H1 (cell line): ENCODE data around the gene DDX4. TPM values are rescaled to one million over a fixed set of nuclear protein-coding genes. Genes with fewer than 3 reads are reported as not detected.

Source experiments
- CTCF ChIA-PET: fragments of 300-600 bp; sonication (Branson Sonifier 250); formaldehyde crosslinking; loops from one replicate; lab custom pipeline; 2021; ENCODE audit not compliant: partially characterized antibody; lab: Charles Lee
- POLR2A ChIA-PET: fragments of 300-600 bp; sonication (Branson Sonifier 250); formaldehyde crosslinking; loops from one replicate; lab custom pipeline; 2021; ENCODE audit warnings: inconsistent platforms; ENCODE audit not compliant: partially characterized antibody; lab: Charles Lee
- DNase-seq, 2 experiments: peaks; one replicate each; pipeline versions ENCODE4 v3.0.0 to v3.0.0-alpha.2; 2010 to 2022; ENCODE audit warnings: low spot score in 2 of 2, low read depth in 1 of 2, mixed read lengths in 1 of 2
- FAIRE-seq: peaks from 2 replicates; lab custom pipeline; 2011; peaks lifted over from hg19 to GRCh38; lab: Jason Lieb, UNC
- H2AFZ ChIP-seq: 2 replicates; pipeline ENCODE4 v1.8.1; 2012; ENCODE audit warnings: low read length, inconsistent platforms
- H2AK5ac ChIP-seq: 2 replicates; pipeline ENCODE4 v1.6.1; 2013; ENCODE audit warnings: low read depth, low read length
- H2BK120ac ChIP-seq: replicated peaks from 2 replicates; pipeline ENCODE3; 2013; ENCODE audit warnings: low read depth, low read length, inconsistent platforms
- H2BK12ac ChIP-seq: 2 replicates; pipeline ENCODE4 v1.6.1; 2013; ENCODE audit warnings: low read depth, low read length
- H2BK15ac ChIP-seq: 2 replicates; pipeline ENCODE4 v1.6.1; 2013; ENCODE audit warnings: low read length
- H2BK20ac ChIP-seq: 2 replicates; pipeline ENCODE4 v1.6.1; 2013; ENCODE audit warnings: low read length
- H2BK5ac ChIP-seq: 2 replicates; pipeline ENCODE4 v1.6.1; 2013; ENCODE audit warnings: low read depth, low read length
- H3K14ac ChIP-seq: 2 replicates; pipeline ENCODE4 v1.6.1; 2013; ENCODE audit warnings: inconsistent platforms; ENCODE audit not compliant: insufficient read length
- H3K18ac ChIP-seq: 2 replicates; pipeline ENCODE4 v1.6.1; 2013; ENCODE audit warnings: low read length; ENCODE audit errors: extremely low read depth
- H3K23ac ChIP-seq: 2 replicates; pipeline ENCODE4 v1.6.1; 2013; ENCODE audit warnings: inconsistent platforms; ENCODE audit not compliant: insufficient read length
- H3K23me2 ChIP-seq: 2 replicates; pipeline ENCODE4 v1.6.1; 2013; ENCODE audit warnings: low read depth, low read length
- H3K27ac ChIP-seq: 2 replicates; pipeline ENCODE4 v1.6.1; 2011; ENCODE audit warnings: low read depth, low read length, inconsistent platforms
- H3K27me3 ChIP-seq, 4 experiments: replicated peaks in 1 of 4; 1 replicate in 1 of 4; 2 replicates in 3 of 4; pipeline versions ENCODE4 v1.6.1 to v1.8.1; 2011 to 2013; ENCODE audit warnings: low read length in 3 of 4, mild to moderate bottlenecking in 3 of 4, inconsistent platforms in 2 of 4, mixed read lengths in 2 of 4, moderate library complexity in 1 of 4; ENCODE audit not compliant: control insufficient read depth in 3 of 4, insufficient read depth in 3 of 4; ENCODE audit errors: extremely low read depth in 1 of 4
- H3K36me3 ChIP-seq, 4 experiments: 2 replicates each; pipeline versions ENCODE4 v1.6.1 to v1.8.1; 2011 to 2013; ENCODE audit warnings: mild to moderate bottlenecking in 4 of 4, low read length in 3 of 4, moderate library complexity in 2 of 4, control low read depth in 1 of 4, inconsistent platforms in 1 of 4; ENCODE audit not compliant: insufficient read depth in 4 of 4, control insufficient read depth in 2 of 4
- H3K4ac ChIP-seq: replicated peaks from 2 replicates; pipeline ENCODE3; 2013; ENCODE audit warnings: low read length, low read depth, mixed read lengths, inconsistent platforms; ENCODE audit not compliant: insufficient read length
- H3K4me1 ChIP-seq, 4 experiments: replicated peaks in 1 of 4; 1 replicate in 1 of 4; 2 replicates in 3 of 4; pipeline versions ENCODE4 v1.6.1 to v1.8.1; 2011 to 2013; ENCODE audit warnings: low read length in 3 of 4, inconsistent platforms in 2 of 4, mixed read lengths in 1 of 4; ENCODE audit not compliant: insufficient read depth in 4 of 4, control insufficient read depth in 3 of 4
- H3K4me2 ChIP-seq, 2 experiments: 2 replicates each; pipeline versions ENCODE4 v1.6.1 to v1.8.1; 2011 to 2013; ENCODE audit warnings: low read depth in 2 of 2, low read length in 2 of 2, control low read depth in 1 of 2, inconsistent platforms in 1 of 2, mild to moderate bottlenecking in 1 of 2; ENCODE audit not compliant: insufficient read depth in 1 of 2
- H3K4me3 ChIP-seq, 4 experiments: fragments of 200-600, 300-600 bp in 1 of 4; sonication (generic), shearing (Covaris generic), sonication (Bioruptor Twin) in 1 of 4; 2 replicates each; pipeline versions ENCODE4 v1.5.1 to v1.8.1; 2011 to 2016; ENCODE audit warnings: low read length in 4 of 4, low read depth in 3 of 4, control low read depth in 2 of 4, inconsistent platforms in 2 of 4, mild to moderate bottlenecking in 2 of 4, mixed read lengths in 1 of 4, moderate library complexity in 1 of 4; ENCODE audit not compliant: insufficient read depth in 2 of 4; ENCODE audit errors: extremely low read depth in 1 of 4
- H3K56ac ChIP-seq: replicated peaks from 2 replicates; pipeline ENCODE3; 2013; ENCODE audit warnings: low read depth, mild to moderate bottlenecking, mixed read lengths, low read length, inconsistent platforms; ENCODE audit not compliant: insufficient read length
- H3K79me1 ChIP-seq: 2 replicates; pipeline ENCODE4 v1.6.1; 2013; ENCODE audit warnings: low read depth, low read length, control low read depth
- H3K79me2 ChIP-seq, 2 experiments: 2 replicates each; pipeline versions ENCODE4 v1.6.1 to v1.8.1; 2012 to 2013; ENCODE audit warnings: low read length in 2 of 2, mild to moderate bottlenecking in 2 of 2, inconsistent platforms in 1 of 2; ENCODE audit not compliant: insufficient read depth in 2 of 2, control insufficient read depth in 1 of 2
- H3K9ac ChIP-seq, 4 experiments: replicated peaks in 1 of 4; 1 replicate in 1 of 4; 2 replicates in 3 of 4; pipeline versions ENCODE4 v1.6.1 to v1.8.1; 2011 to 2013; ENCODE audit warnings: low read depth in 3 of 4, low read length in 3 of 4, control low read depth in 2 of 4, mild to moderate bottlenecking in 2 of 4, moderate library complexity in 2 of 4, inconsistent platforms in 1 of 4; ENCODE audit errors: extremely low read depth in 1 of 4
- H3K9me3 ChIP-seq, 2 experiments: 2 replicates each; pipeline versions ENCODE4 v1.6.1 to v1.8.1; 2012 to 2013; ENCODE audit warnings: mild to moderate bottlenecking in 2 of 2, moderate library complexity in 2 of 2, control low read depth in 1 of 2, inconsistent platforms in 1 of 2, low read depth in 1 of 2, low read length in 1 of 2, mixed read lengths in 1 of 2; ENCODE audit not compliant: insufficient read depth in 2 of 2
- H4K20me1 ChIP-seq, 2 experiments: replicated peaks in 1 of 2; 2 replicates each; pipeline versions ENCODE3 to v1.8.1; 2011 to 2013; ENCODE audit warnings: inconsistent platforms in 2 of 2, low read length in 2 of 2, mild to moderate bottlenecking in 1 of 2; ENCODE audit not compliant: insufficient read depth in 2 of 2, control insufficient read depth in 1 of 2
- H4K5ac ChIP-seq: 2 replicates; pipeline ENCODE4 v1.6.1; 2013; ENCODE audit warnings: low read length, low read depth, mixed read lengths, inconsistent platforms; ENCODE audit not compliant: insufficient read length
- H4K8ac ChIP-seq: 2 replicates; pipeline ENCODE4 v1.8.0; 2013; ENCODE audit warnings: mild to moderate bottlenecking, moderate library complexity, low read length, inconsistent platforms; ENCODE audit not compliant: insufficient read depth; ENCODE audit errors: extremely low read depth
- H4K91ac ChIP-seq: replicated peaks from 2 replicates; pipeline ENCODE3; 2013; ENCODE audit warnings: low read length, mixed read lengths, inconsistent platforms; ENCODE audit not compliant: insufficient read length
- CHD1 ChIP-seq: IDR thresholded peaks from 2 replicates; pipeline ENCODE4 v1.6.1; 2012; ENCODE audit warnings: low read depth, low read length, improper control_type of control experiment
- GABPA ChIP-seq: IDR thresholded peaks from 2 replicates; pipeline ENCODE4 v1.6.1; 2011; ENCODE audit warnings: mild to moderate bottlenecking, low read length, moderate library complexity, borderline replicate concordance; ENCODE audit not compliant: insufficient read depth
- KDM1A ChIP-seq: fragments of 200-600, 300-600 bp; sonication (generic); IDR thresholded peaks from 2 replicates; pipeline ENCODE4 v1.7.1; 2016; ENCODE audit warnings: mild to moderate bottlenecking, low read length, borderline replicate concordance
- POLR2A ChIP-seq, 2 experiments: IDR thresholded peaks; 1 replicate in 1 of 2; 2 replicates in 1 of 2; pipeline ENCODE4 v1.6.1; 2011; ENCODE audit warnings: low read depth in 2 of 2, low read length in 2 of 2, mild to moderate bottlenecking in 2 of 2; ENCODE audit errors: control extremely low read depth in 1 of 2
- RNF2 ChIP-seq: fragments of 200-900, 300-1000 bp; sonication (generic); IDR thresholded peaks from 2 replicates; pipeline ENCODE4 v1.7.1; 2016; ENCODE audit warnings: borderline replicate concordance, low read depth, mild to moderate bottlenecking, antibody characterized with exemption, low read length; ENCODE audit not compliant: poor library complexity, severe bottlenecking; ENCODE audit errors: missing control alignments
- TBP ChIP-seq: IDR thresholded peaks from 2 replicates; pipeline ENCODE4 v1.6.1; 2011; ENCODE audit warnings: low read depth, low read length, improper control_type of control experiment
- ZNF274 ChIP-seq: IDR thresholded peaks from 2 replicates; pipeline ENCODE4 v1.7.0; 2012; ENCODE audit warnings: low read length, borderline replicate concordance; ENCODE audit errors: extremely low read depth
- WGBS, 2 experiments: shearing (Covaris generic) in 1 of 2; methylation state at CpG; one replicate each; pipeline versions ENCODE4 v1.1.6 to v1.1.7; 2013 to 2015; ENCODE audit warnings: low lambda C conversion rate in 2 of 2, mixed read lengths in 2 of 2, inconsistent platforms in 1 of 2, low coverage in 1 of 2, missing lambda C conversion rate in 1 of 2; ENCODE audit not compliant: insufficient replicate concordance in 2 of 2, insufficient coverage in 1 of 2, insufficient read length in 1 of 2; ENCODE audit errors: extremely low coverage in 1 of 2, missing lambda C conversion rate in 1 of 2; 5-methylcytosine and 5-hydroxymethylcytosine counted together
- polyA plus RNA-seq, 7 experiments: library from polyadenylated mRNA; depleted of rRNA in 3 of 7; stranded (reverse) in 5 of 7; unstranded in 2 of 7; fragments of >200 nt in 5 of 7; fragments of 200-250 nt in 2 of 7; gene quantifications; 1 replicate in 5 of 7; 2 replicates in 1 of 7; 4 replicates in 1 of 7; pipeline versions ENCODE4 v1.2.1 to v1.2.3, GENCODE V29; 2011 to 2013; ENCODE audit warnings: missing spikeins in 2 of 7, mixed read lengths in 2 of 7
- total RNA-seq: library from RNA; stranded (reverse); fragmentation: NEBNext Ultra II Directional; extraction: Animal tissue kit (Norgen Biotek cat#: 25700); gene quantifications from 2 replicates; pipeline ENCODE4 v1.2.1, GENCODE V29; 2021
- TF ChIP-seq, protein P1 (sequence below): IDR thresholded peaks from 2 replicates; pipeline ENCODE4 v1.6.1; 2011; ENCODE audit warnings: low read depth, mild to moderate bottlenecking, low read length; ENCODE audit not compliant: insufficient read depth
- TF ChIP-seq, protein P2 (sequence below): IDR thresholded peaks from 2 replicates; pipeline ENCODE4 v1.6.1; 2012; ENCODE audit warnings: low read length, inconsistent platforms

Gene DDX4
- total and polyA plus RNA-seq, 2 of the 8 experiments (the other 6 are each of a cell fraction or from before 2014, with no cell fraction given), result 0.15 TPM; not detected in 1

DNA sequence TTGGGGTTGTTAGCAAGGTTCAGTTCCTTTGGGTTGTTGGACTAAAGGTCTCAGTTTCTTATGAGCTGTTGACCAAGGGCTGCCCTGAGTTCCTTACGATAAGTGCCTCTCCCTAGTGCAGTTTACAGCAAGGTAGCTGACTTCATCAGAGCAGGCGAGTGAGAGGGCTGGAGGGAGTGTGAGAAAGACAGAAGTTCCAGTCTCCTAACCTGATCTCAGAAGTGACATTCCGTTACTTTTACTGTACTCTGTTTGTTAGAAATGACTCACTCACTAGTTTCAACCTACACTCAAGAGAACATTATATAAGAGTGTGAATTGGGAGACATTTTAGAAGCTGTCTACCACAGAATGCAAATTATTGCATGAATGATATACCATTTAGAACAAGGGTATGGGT is 92.1 kb downstream of the DDX4 start:
- Histone ChIP-seq H3K27me3 (no peaks in the 10 kb centered on the region; a peak in 1 of 7 replicates), H3K4ac (no peak overlapping the region), H3K18ac (no peak overlapping the region), H4K5ac (no peak overlapping the region), H3K27ac (no peak overlapping the region), H4K8ac (no peak overlapping the region), H2BK15ac (no peak overlapping the region), H4K20me1 (no peaks in the 10 kb centered on the region), H3K4me3 (no peak overlapping the region), H2BK5ac (no peak overlapping the region), H3K9ac (no peak overlapping the region), H3K4me1 (no peaks in the 10 kb centered on the region), H3K23me2 (no peaks in the 10 kb centered on the region), H3K14ac (no peak overlapping the region), H3K79me2 (no peaks in the 10 kb centered on the region), H2BK20ac (no peak overlapping the region), H3K56ac (no peak overlapping the region), H3K79me1 (no peaks in the 10 kb centered on the region), H2AFZ (no peak overlapping the region), H4K91ac (no peak overlapping the region), H3K9me3 (no peaks in the 10 kb centered on the region), H2BK12ac (no peak overlapping the region), H2BK120ac (no peak overlapping the region), H3K23ac (no peak overlapping the region), H3K4me2 (no peak overlapping the region), H3K36me3 (no peaks in the 10 kb centered on the region), H2AK5ac (no peak overlapping the region)
- WGBS, 2 experiments, result 74% methylated on average over 3 of the region's 3 CpGs; no CpG with 5 or more reads in 1 of the 2 experiments
- CTCF ChIA-PET, result no interaction called here
- DNase-seq (no peak), FAIRE-seq (no peak)
- POLR2A ChIA-PET, result no interaction called here
- TF ChIP-seq RNF2, result no peak
- no peak for TF ChIP-seq ZNF274
- no peak for TF ChIP-seq CHD1
- no peak for TF ChIP-seq POLR2A (IDR thresholded peaks at IDR 0.05; ENCODE audit: control extremely low read depth in 1 of 2, low read depth in 2 of 2, low read length in 2 of 2)
- TF ChIP-seq GABPA, result no peak
- TF ChIP-seq TBP, result no peak
- TF ChIP-seq KDM1A, result no peak
- TF ChIP-seq, protein P1, sequence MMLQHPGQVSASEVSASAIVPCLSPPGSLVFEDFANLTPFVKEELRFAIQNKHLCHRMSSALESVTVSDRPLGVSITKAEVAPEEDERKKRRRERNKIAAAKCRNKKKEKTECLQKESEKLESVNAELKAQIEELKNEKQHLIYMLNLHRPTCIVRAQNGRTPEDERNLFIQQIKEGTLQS, result no peak
- TF ChIP-seq, protein P2, sequence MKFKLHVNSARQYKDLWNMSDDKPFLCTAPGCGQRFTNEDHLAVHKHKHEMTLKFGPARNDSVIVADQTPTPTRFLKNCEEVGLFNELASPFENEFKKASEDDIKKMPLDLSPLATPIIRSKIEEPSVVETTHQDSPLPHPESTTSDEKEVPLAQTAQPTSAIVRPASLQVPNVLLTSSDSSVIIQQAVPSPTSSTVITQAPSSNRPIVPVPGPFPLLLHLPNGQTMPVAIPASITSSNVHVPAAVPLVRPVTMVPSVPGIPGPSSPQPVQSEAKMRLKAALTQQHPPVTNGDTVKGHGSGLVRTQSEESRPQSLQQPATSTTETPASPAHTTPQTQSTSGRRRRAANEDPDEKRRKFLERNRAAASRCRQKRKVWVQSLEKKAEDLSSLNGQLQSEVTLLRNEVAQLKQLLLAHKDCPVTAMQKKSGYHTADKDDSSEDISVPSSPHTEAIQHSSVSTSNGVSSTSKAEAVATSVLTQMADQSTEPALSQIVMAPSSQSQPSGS, result no peak
